Esophagus muscularis mucosa (tissue), 4 donors: ENCODE results near the gene HRH4.

Source experiments
- EP300 ChIP-seq: sonication (generic); formaldehyde crosslinking; IDR thresholded peaks from one replicate; pipeline ENCODE4 v1.6.1; 2017; ENCODE audit warnings: antibody characterized with exemption
- POLR2A ChIP-seq: fragments of 450-650 bp; IDR thresholded peaks from one replicate; pipeline ENCODE4 v1.6.1; 2017; ENCODE audit warnings: antibody characterized with exemption, moderate library complexity, mild to moderate bottlenecking, low read depth
- POLR2AphosphoS5 ChIP-seq, 2 donors: sonication (generic); formaldehyde crosslinking; IDR thresholded peaks; one replicate each; pipeline ENCODE4 v1.6.1; 2017; ENCODE audit warnings: antibody characterized with exemption in 2 of 2
- TF ChIP-seq, protein P1 (sequence below), 3 experiments: fragments of 200-600 bp in 2 of 3; fragments of 450-650 bp in 1 of 3; sonication (generic) in 2 of 3; IDR thresholded peaks; one replicate each; pipeline ENCODE4 v1.5.1; 2017 to 2019; ENCODE audit warnings: antibody characterized with exemption in 3 of 3, mild to moderate bottlenecking in 2 of 3, moderate library complexity in 1 of 3

GRCh38 chr18:24515721-24516120, 55.3 kb downstream of the HRH4 start:
- no peak for TF ChIP-seq POLR2A
- TF ChIP-seq EP300, result no peak
- TF ChIP-seq, protein P1, sequence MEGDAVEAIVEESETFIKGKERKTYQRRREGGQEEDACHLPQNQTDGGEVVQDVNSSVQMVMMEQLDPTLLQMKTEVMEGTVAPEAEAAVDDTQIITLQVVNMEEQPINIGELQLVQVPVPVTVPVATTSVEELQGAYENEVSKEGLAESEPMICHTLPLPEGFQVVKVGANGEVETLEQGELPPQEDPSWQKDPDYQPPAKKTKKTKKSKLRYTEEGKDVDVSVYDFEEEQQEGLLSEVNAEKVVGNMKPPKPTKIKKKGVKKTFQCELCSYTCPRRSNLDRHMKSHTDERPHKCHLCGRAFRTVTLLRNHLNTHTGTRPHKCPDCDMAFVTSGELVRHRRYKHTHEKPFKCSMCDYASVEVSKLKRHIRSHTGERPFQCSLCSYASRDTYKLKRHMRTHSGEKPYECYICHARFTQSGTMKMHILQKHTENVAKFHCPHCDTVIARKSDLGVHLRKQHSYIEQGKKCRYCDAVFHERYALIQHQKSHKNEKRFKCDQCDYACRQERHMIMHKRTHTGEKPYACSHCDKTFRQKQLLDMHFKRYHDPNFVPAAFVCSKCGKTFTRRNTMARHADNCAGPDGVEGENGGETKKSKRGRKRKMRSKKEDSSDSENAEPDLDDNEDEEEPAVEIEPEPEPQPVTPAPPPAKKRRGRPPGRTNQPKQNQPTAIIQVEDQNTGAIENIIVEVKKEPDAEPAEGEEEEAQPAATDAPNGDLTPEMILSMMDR (IDR thresholded peaks at IDR 0.05), result no peak
- no peak for TF ChIP-seq POLR2AphosphoS5 (IDR thresholded peaks at IDR 0.05)
